GM21381 (cell line): ENCODE measurements around the gene SCYL1.

Source experiments
- ATAC-seq: cut with Tn5 transposase; IDR thresholded peaks from one replicate; pipeline ENCODE4 v1.9.1; 2021; ENCODE audit warnings: mild to moderate bottlenecking, moderate library complexity; ENCODE audit not compliant: unreplicated experiment

The SCYL1 gene

GRCh38 chr11:65551572-65552387 lies 26.9 kb downstream of the SCYL1 start:
- ATAC-seq = no peak

- ATAC-seq = no peak
Observed at GRCh38 chr11:65552388-65552951, 27.6 kb downstream of the SCYL1 start.

GRCh38 chr11:65553301-65554001 lies 28.6 kb downstream of the SCYL1 start:
- no peak for ATAC-seq

GRCh38 chr11:65554057-65554818 lies 29.4 kb downstream of the SCYL1 start:
- no peak for ATAC-seq

GRCh38 chr11:65554842-65555430 lies 30.1 kb downstream of the SCYL1 start:
- no peak for ATAC-seq

- no peak for ATAC-seq
Observed at GRCh38 chr11:65555693-65556231, 30.9 kb downstream of the SCYL1 start.

GRCh38 chr11:65556470-65557279 lies 31.8 kb downstream of the SCYL1 start:
- no peak for ATAC-seq

- ATAC-seq = no peak
Observed at GRCh38 chr11:65557280-65558001, 32.6 kb downstream of the SCYL1 start.

- ATAC-seq = no peak
Observed at GRCh38 chr11:65558002-65558929, 33.4 kb downstream of the SCYL1 start, which contains the start of gene LTBP3. Gene LTBP3 (minus strand): TSS chr11:65558359. CDS start chr11:65557959, 400 bp downstream.

GRCh38 chr11:65558930-65559509 lies 34.1 kb downstream of the SCYL1 start:
- no peak for ATAC-seq

- ATAC-seq = no peak
Observed at GRCh38 chr11:65559535-65559934, 34.7 kb downstream of the SCYL1 start.

GRCh38 chr11:65559951-65560537 lies 35.2 kb downstream of the SCYL1 start:
- ATAC-seq = no peak

- no peak for ATAC-seq
Observed at GRCh38 chr11:65560555-65561418, 35.9 kb downstream of the SCYL1 start.

- ATAC-seq = no peak
Observed at GRCh38 chr11:65562020-65562419, 37.1 kb downstream of the SCYL1 start.

- no peak for ATAC-seq
Observed at GRCh38 chr11:65562788-65563187, 37.9 kb downstream of the SCYL1 start.

GRCh38 chr11:65563601-65564000 lies 38.7 kb downstream of the SCYL1 start:
- ATAC-seq = no peak
